GM21367 (cell line): ENCODE results near the gene CDK2.

Experiments
- ATAC-seq: cut with Tn5 transposase; IDR thresholded peaks from one replicate; pipeline ENCODE4 v1.9.1; 2021; ENCODE audit not compliant: unreplicated experiment

CDK2 gene

DNA sequence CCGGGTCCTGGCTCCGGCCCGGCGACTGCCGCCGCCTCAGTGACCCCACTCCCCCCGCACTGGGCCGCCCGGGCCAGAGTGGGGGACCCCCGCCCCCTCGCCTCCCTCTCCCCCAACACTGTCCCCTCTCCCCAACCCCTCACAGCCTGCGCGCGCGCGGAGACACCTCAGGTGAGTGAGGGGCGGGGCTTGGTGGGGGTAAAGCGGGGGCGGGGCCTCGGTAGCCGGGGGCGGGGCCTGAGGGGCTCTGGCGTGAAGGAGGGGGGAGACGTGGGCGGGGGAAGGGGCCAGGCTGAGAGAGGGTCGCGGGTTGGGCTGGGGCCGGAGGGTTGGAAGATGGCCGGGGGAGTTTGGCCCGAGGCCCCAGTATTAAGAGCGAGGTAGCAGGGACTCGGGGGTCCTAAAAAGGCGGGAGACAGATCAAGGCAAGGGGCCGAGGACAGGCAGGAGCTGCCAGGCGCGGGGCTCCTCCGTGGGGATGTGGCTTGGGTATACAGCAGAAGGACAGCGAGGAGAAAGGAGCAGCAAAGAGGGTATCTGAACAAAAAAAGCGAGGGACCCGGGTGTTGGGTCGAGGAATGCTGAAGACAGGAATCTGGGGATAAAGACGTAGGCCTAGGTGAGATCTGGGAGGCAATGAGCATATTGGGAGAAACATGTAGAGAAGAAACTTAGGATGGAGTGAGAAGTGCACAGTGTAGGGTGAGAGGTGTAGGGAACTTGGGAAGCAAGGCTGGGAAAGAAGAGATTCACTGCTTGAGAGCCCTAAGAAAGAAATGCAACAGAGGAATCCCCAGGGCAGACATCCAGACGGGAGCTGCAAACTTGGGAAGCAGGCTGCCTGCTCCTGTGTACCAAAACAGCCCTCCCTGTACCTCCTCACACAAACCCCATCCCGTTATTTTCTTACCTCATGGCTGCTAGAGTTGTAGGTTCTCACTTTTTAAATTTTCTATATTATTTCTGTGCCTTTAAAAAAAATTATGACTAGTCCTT is 41.2 kb downstream of the CDK2 start:
- no peak for ATAC-seq

- no peak for ATAC-seq
Measured at GRCh38 chr12:56010111-56010570, 43.5 kb downstream of the CDK2 start.

DNA sequence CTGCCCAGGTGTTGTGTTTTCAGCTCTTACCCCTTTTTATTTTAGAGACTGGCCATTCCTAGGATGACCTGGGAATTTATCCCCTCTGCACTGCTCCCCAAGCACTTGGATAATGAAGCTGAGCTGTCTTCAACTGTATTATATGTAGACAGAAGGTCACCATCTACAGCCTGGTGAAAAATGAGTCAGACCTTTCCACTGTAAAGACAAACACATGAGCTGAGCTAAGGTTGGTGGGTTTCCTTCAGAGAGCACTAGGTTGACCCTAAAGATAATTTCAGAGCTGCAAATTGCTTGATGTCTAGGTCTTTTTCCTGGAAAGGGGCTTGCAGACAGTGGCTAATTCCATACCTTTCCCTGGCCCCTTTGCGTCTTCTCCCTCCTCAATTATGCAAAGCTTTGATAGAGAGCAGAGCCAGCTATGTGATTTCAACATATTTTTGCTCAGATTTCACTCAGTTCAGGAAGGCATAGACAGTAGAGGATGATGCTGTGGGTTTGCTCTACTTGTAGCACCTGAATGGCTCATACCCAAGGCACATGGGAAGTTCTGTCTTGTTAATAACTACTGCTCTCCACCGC is 45.0 kb downstream of the CDK2 start:
- ATAC-seq, result no peak

DNA sequence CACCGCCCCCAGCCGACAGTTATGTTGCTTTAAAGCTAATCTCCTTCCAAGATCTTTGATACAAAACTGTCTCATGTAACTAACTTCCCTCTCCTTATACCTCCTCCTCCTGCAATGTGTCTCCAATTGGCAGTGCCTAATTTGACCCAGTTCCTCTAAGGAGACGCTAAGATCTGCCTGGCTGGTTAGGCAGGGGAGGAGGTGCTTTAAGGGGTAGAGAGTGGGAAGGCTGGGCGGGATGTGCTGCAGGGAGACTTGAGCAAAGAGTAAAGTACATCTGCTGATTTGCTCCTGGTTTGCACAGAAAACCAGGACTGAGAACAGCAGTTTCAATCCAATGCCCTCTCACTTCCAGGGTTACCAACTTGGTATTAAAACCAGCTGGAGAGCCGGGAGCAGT is 46.9 kb downstream of the CDK2 start:
- no peak for ATAC-seq

GRCh38 chr12:56014205-56014604 is 47.6 kb downstream of the CDK2 start:
- ATAC-seq, result no peak

DNA sequence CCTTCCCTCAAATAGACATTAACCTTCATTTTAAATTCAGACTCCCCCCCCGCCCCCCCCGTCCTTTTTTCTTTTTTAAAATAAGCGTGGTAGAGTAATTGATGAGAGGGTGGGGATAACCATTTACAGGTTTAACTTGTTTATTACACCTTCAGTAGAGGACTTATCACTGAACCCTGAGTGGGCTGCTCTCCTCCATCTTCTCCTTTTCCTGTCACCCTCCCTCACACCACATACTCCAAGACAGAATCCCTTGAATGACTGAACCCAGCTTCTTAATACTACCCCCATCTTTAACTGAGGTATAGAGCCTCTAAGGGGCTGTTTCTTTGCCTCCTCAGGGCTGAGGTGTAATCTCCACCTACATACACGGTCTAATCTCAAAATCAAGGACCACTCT is 50.6 kb downstream of the CDK2 start:
- no peak for ATAC-seq

DNA sequence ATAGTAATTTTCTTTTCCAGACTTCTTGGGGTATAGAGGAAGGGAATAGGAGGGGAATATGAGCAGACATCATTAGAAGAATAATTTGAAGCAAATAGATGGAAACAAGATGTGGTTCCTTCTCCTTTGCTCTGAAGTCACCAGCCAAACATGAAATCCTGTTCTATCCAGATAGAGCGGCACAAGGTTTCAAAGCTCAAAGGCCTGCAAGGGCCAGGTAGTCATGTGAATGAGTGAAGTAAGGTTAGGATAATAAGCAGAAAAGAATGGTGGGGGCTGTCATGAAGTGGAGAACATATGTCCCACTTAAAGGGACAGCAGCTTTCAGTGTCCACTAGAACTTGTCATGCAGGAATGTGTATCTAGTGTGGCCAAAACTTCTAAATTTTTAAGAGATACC is 51.7 kb downstream of the CDK2 start:
- no peak for ATAC-seq

DNA sequence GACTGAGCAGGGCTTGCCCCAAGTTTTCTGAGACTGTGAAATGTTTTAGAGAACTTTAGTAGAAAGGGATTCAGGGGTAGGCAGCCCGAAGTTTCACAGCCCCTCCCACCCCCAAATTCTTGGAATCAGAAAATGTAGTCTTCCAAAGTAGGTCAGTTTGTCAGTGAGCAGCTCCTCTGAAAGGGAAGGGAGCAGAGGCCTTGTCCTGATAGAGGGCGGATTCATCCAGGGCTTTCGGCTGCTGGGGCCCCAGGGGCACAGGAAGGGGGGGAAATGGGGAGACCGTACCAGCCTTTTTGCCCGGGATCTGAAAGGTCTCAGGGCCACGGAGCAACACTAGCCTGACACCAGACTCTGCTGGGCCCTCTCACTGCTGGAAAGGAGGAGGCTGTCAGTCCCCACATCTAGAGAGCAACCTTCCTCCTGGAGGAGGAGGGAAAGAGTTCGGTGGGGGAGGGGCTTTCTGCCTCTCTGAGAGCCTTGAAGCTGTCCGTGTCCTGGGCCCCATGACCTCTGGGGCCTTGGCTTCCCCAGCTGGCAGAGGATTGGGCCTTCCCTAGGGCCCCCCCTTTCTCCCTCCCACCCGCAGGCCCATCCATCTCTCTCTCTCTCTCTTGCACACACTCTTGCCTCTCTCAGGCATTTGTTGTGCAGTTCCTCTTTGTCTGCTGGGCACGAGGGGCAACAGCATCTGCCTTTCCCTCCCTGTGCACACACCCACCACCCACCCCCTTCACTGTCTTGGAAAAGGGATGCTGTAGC is 54.0 kb downstream of the CDK2 start, which contains the start of gene IKZF4:
Gene IKZF4 (plus strand): TSS at position 621 of the 762 bp plus-strand sequence. CDS start 451 bp downstream, outside the sequence.
- no peak for ATAC-seq

DNA sequence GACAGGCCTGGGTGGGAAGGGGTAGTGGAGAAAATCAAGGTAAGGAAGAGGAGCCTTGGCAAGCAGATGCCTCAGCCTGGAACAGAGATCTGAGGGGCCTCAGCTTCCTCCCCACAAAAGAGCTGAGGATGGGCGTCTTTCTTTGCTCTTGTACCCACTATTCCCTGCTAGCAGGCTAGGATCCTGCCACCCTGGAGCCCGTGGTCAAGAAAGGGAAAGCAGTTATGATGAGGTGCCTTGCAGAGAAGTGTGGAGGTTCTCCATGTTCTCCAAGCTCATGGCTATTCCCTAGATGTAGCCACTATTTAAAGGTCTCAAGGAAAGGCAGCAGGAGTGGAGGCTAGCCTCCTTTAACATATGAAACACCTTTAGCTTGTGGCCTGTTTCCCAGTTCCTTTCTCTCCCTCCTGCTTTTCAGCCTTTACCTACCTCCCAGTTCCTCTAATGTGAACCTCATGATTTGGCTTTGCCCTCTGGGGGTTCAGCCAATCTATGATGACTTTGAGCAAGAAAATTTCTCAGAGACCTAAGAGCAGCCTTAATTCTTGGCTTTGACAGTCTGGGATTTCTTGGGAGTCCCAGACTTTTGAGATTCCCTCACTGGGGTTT is 55.4 kb downstream of the CDK2 start:
- no peak for ATAC-seq
